Stimulated activated CD4-positive, alpha-beta T cell treated with anti-CD3 and anti-CD28 coated beads, TNF-alpha, amount 100 ng/mL, for 4 hours (primary cell): Measurements from ENCODE around the gene MRPS12.
"Not testable (repeated sequence)": the region's sequence is repeated elsewhere in the genome, so short reads cannot be mapped to it uniquely, and the experiment has no call there.

Experiments
- DNase-seq, 3 experiments: peaks; one replicate each; pipeline ENCODE4 v3.0.0-alpha.2; 2020; ENCODE audit warnings: low read depth in 3 of 3

Gene MRPS12

DNA sequence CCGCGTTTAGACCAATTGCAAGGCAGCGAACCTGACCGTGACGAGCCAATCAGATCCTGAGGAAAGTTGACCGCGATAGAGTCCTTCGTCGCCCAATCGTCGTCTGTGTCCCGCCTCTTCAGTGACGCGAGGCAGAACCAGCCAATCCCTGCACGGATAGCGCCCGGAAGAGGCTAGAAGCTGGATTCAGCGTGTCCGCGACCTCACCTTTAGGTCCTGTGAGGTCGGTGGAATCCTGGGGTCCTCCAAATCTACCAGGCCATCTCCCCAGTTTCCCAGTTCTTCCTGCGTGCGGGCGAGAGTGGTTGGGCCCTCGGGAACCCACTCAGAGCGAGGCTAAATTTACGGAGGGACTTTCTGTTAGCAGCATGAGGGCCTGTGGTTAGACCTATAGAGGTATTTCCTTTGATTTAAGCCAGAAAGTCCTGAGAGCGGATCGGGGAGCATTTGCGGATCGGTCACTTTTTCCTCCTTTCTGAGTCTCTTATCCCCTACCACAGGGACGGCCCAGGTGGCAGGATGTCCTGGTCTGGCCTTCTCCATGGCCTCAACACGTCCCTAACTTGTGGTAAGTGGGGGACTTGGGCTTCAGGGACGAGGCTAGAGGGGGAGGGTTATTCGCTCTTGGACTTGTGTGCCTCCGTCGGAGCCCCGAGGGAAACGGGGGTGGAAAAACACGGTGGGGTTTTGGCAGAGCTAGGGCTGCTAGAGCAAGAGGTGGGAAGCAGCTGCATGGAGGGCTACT is at the start of gene MRPS12:
Gene MRPS12, plus strand, starts transcription at position 169 of the 745 bp plus-strand sequence. Its CDS starts 351 bp downstream, at position 520.
- peak in 2 of 3 experiments; percentile 97 for DNase-seq

DNA sequence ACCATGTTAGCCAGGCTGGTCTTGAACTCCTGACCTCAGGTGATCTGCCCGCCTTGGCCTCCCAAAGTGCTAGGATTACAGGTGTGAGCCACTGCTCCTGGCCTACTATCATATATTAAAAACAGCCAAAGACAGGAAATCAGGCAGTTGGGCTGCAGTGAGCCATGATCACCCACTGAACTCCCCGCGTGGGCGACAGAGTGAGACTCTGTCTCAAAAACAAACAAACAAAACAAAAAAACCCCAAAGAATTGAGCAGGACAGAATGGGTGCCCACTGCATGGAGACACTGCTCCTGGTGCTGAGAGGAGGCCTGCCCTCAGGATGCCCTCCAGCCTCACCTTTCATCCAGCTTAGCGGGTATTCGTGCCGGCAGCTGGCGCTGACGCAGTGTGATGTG is 47.5 kb upstream of the MRPS12 start:
- no peak for DNase-seq

GRCh38 chr19:38884691-38885090 is 46.1 kb upstream of the MRPS12 start:
- not testable (repeated sequence) for DNase-seq

GRCh38 chr19:38888876-38889275 is 41.9 kb upstream of the MRPS12 start:
- DNase-seq, result no peak

DNA sequence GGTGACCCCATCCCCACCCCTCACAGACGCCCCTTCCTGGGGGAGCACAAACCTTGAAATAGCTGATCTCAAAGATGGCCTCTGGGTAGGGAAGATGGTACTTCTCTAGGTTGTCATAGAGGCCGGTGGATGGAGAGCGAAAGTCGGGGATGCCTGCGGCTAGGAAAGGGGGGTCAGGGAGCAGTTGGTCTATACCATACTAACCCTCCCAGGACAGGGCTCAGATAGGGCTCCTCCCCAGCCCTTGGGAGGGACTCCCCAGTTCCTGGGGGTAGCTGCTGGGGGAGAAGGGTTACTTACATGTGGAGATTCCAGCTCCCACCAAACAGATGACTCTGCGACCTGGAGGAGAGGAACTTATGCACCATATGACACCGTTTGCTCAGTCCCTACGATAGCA is 40.9 kb upstream of the MRPS12 start:
- no peak for DNase-seq

GRCh38 chr19:38890686-38891085 is 40.1 kb upstream of the MRPS12 start:
- DNase-seq, result no peak

GRCh38 chr19:38891771-38892170 is 39.0 kb upstream of the MRPS12 start:
- DNase-seq, result no peak

- DNase-seq, result no peak
These were observed 37.9 kb upstream of the MRPS12 start for GRCh38 chr19:38892841-38893240.

DNA sequence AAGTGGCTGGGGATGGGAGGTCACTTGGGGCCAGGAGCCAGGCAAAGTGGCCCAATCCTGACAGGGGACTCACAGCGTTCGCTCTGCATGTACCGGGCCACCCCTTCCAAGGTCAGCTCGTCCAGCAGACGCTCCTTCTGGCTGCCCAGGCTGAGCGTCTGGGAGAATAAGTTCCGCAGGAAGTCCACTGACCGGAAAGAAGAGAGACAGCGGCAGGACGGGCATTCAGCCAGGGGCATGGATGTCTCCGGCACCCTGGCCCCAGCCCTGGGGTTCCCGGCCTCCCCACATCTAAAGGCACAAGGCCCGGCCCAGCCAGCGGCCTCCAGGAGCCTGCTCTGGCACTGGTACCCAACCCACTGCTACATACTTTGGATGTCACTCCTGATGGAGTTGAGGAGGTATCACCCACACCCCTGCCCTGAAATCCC is 37.4 kb upstream of the MRPS12 start:
- no peak for DNase-seq

- no peak for DNase-seq
These were observed 35.8 kb upstream of the MRPS12 start for GRCh38 chr19:38894968-38895367.

- no peak for DNase-seq
These were observed 31.8 kb upstream of the MRPS12 start for GRCh38 chr19:38898788-38899446.

DNA sequence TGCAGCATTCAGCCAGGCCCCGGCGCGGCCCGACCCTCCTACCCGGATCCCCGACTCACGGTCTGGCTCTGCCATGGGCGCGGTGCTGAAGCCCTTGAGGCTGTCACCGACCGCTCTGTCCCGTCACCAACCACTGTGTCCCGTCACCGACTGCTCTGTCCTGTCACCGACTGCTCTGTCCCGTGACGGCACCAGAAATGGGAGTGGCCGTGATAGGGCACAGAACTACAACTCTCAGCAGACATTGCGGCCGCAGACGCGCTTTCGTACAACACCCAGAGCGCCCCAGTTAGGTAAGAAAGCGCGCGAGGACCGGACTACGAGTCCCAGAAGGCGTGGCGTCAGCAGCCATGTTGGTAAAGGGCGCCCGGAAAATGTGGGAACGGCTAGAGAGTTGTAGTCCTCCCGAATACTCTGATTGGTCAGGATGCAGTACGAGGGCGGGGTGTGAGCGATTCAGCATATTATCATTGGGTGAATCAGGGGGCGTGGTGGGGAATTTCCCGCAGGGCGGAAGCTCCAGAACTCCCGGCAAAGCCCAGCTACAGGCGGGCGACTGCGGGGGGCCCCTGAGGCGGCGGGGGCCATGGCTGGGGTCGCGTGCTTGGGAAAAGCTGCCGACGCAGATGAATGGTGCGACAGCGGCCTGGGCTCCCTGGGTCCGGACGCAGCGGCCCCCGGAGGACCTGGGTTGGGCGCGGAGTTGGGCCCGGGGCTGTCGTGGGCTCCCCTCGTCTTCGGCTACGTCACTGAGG is 31.1 kb upstream of the MRPS12 start, which contains the start of the genes NFKBIB and SIRT2:
Gene NFKBIB, plus strand, starts transcription at position 523 of the 755 bp plus-strand sequence. Its CDS starts 64 bp downstream, at position 587.
Gene SIRT2, minus strand, starts transcription at position 172 of the 755 bp plus-strand sequence. Its CDS starts 97 bp downstream, at position 75.
- DNase-seq, result peak; percentile 91 to 99 (median 98)

DNA sequence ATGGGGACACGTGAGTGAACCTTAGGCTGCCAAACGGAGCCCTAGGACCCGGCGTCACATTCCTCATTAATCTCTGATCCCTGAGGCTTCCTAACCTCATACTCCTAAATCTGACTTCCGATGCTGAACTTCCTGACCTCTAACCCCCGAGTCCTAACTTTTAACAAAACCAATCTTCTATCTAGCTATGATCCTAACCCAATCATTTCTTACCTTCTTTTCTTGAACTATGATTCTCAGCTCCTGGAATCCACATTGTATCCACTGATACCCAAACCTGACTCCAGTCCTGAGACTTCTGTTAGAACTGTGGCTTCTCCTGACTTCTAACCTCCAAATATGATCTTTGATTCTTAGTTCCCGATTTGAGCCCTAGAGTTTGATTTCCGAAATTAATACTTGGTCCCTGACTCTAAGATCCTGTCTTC is 30.5 kb upstream of the MRPS12 start:
- no peak for DNase-seq

DNA sequence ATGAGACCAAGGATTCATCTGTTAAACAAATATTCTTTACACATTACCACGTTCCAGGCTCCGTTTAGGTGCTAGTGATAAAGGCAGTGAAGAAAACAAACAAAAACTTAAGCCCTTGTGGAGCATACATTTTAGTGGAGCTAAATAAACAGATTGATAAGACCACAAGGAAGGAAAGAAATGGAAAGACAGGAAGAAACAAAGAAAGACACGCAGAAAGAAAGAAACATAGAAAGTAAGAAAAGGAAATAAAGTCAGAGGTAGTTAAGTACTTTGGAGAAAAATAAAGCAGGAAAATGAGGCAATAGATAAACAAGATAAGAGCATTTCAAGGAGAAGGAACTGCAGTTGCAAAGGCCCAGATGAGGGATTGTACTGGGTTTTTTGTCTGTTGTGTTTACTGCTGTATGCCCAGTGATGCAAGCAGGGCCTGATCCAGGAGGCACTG is 30.0 kb upstream of the MRPS12 start:
- DNase-seq, result no peak

DNA sequence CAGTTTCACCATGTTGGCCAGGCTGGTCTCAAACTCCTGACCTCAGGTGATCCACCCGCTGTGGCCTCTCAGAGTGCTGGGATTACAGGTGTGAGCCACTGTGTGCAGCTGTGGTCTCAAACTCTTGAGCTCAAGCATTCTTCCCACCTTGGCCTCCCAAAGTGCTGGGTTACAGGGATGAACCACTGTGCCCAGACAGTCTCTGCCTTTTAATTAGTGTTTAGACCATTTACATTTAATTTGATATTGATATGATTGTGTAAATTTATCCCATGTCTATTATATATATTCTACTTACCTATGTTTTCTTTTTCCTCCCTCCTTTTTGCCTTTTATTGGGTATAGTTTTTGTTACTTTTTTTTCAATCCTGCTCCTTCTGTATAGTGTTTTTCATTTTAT is 29.1 kb upstream of the MRPS12 start:
- no peak for DNase-seq

DNA sequence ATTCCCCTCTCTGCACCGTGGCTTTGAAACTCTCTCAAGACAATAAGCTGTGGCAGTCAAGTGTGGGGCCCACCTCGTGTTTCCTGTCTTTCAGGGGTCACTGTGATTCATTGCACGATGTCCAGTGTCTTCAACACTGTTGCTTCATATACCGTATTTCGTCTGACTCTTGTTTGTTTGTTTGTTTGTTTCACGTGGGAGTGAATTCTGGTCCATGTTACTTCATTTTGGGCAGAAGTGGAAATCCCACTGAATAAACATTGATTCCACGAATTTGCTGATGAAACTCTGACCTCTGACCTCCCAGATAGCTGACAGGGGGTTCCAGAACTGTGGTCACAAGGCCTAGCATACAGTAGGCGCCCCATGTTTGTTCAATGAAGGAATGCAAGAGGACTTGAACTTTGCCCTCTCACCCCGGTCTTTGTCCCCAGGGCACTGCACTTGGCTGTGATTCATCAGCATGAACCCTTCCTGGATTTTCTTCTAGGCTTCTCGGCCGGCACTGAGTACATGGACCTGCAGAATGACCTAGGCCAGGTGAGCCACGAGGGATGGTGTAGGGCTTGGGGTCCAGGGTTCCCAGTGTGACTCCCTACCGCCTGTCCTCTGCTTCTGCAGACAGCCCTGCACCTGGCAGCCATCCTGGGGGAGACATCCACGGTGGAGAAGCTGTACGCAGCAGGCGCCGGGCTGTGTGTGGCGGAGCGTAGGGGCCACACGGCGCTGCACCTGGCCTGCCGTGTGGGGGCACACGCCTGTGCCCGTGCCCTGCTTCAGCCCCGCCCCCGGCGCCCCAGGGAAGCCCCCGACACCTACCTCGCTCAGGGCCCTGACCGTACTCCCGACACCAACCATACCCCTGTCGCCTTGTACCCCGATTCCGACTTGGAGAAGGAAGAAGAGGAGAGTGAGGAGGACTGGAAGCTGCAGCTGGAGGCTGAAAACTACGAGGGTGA is 25.9 kb upstream of the MRPS12 start:
- DNase-seq, result no peak

DNA sequence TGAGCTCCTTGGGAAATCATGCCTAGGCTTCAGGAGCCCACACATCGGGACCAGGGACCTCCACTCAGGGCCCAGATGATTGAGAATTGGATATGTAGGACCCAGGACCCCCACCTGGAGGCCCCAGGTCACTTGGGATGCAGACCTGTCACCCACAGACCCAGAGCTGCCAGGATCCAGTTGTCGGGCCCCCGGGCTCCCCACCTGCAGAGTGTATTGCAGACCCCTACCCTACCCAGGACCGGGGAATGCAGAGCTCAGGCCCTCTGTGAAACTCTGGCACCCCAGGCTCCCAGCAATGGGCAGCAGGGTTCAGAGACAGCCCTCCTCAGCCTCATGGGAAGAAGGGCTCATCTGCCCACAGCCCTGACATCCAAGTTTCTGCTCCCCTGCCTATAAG is 25.1 kb upstream of the MRPS12 start:
- DNase-seq, result no peak

DNA sequence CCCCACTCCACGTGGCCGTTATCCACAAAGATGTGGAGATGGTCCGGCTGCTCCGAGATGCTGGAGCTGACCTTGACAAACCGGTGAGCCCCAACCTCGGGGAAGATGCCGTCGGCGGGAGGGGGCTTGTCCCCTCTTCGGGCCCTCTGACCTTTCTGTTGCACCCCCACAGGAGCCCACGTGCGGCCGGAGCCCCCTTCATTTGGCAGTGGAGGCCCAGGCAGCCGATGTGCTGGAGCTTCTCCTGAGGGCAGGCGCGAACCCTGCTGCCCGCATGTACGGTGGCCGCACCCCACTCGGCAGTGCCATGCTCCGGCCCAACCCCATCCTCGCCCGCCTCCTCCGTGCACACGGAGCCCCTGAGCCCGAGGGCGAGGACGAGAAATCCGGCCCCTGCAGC is 23.5 kb upstream of the MRPS12 start:
- DNase-seq, result no peak

DNA sequence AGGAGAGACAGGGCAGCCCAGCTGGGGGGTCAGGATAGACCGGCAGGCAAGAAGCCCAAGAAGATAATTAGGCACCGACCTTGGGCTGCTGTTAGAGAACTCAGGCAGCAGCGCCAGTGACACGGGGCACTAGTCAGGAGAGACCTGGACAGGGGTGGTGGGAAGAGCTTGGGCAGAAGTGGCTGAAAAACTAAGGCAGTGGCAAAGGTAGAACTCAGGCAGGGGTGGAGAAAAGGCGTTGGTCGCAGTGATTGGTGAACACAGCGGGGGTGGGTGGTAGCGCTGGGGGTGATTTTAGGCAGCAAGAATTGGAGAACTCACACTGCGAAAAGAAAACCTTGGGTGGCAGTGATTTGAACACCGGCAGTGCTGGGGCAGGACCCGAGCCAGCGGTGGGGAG is 23.1 kb upstream of the MRPS12 start:
- no peak for DNase-seq

- no peak for DNase-seq
These were observed 21.8 kb upstream of the MRPS12 start for GRCh38 chr19:38908911-38909310.

GRCh38 chr19:38910488-38910887 is 20.3 kb upstream of the MRPS12 start:
- DNase-seq, result no peak
